Liver (tissue), 9 donors: ENCODE measurements around the gene CDKN3. TPM values are rescaled to one million over a fixed set of nuclear protein-coding genes. Genes with fewer than 3 reads are reported as not detected.

ENCODE experiments used
- DNase-seq: peaks from one replicate; pipeline ENCODE4 v3.0.0-alpha.2; 2017; ENCODE audit warnings: low spot score
- H3K27ac ChIP-seq, 2 donors: one replicate each; pipeline ENCODE4 v1.7.0; 2013; ENCODE audit warnings: inconsistent platforms in 2 of 2, low read length in 2 of 2, control low read depth in 1 of 2, low read depth in 1 of 2, mild to moderate bottlenecking in 1 of 2
- H3K27me3 ChIP-seq, 4 donors: one replicate each; pipeline versions ENCODE4 v1.6.1 to v1.7.0; 2013; ENCODE audit warnings: low read length in 3 of 4, inconsistent platforms in 1 of 4, mild to moderate bottlenecking in 1 of 4, moderate library complexity in 1 of 4; ENCODE audit not compliant: control insufficient read depth in 4 of 4, insufficient read depth in 4 of 4
- H3K36me3 ChIP-seq, 4 donors: one replicate each; pipeline versions ENCODE4 v1.6.1 to v1.7.0; 2013; ENCODE audit warnings: low read length in 3 of 4, mild to moderate bottlenecking in 3 of 4, low read depth in 1 of 4, moderate library complexity in 1 of 4; ENCODE audit not compliant: control insufficient read depth in 4 of 4, insufficient read depth in 3 of 4
- H3K4me1 ChIP-seq, 4 donors: one replicate each; pipeline versions ENCODE4 v1.6.1 to v1.7.0; 2013; ENCODE audit warnings: low read length in 3 of 4, mild to moderate bottlenecking in 3 of 4, moderate library complexity in 1 of 4; ENCODE audit not compliant: control insufficient read depth in 4 of 4, insufficient read depth in 4 of 4
- H3K4me3 ChIP-seq, 3 donors: one replicate each; pipeline versions ENCODE4 v1.6.1 to v1.7.0; 2013; ENCODE audit warnings: low read length in 3 of 3, control low read depth in 1 of 3, low read depth in 1 of 3, mild to moderate bottlenecking in 1 of 3
- H3K9ac ChIP-seq, 2 donors: one replicate each; pipeline ENCODE4 v1.7.0; 2013; ENCODE audit warnings: low read length in 2 of 2, mild to moderate bottlenecking in 2 of 2, moderate library complexity in 2 of 2, control low read depth in 1 of 2, low read depth in 1 of 2
- H3K9me3 ChIP-seq, 4 donors: one replicate each; pipeline versions ENCODE4 v1.6.1 to v1.7.0; 2013; ENCODE audit warnings: low read length in 3 of 4; ENCODE audit not compliant: control insufficient read depth in 4 of 4
- FOXA1 ChIP-seq: IDR thresholded peaks from 2 replicates; pipeline ENCODE4 v1.6.1; 2016; ENCODE audit warnings: antibody characterized with exemption
- GABPA ChIP-seq, 2 donors: IDR thresholded peaks in 1 of 2; conservative IDR thresholded peaks in 1 of 2; 2 replicates each; pipeline ENCODE4 v1.6.1; 2016; ENCODE audit warnings: antibody characterized with exemption in 2 of 2, mild to moderate bottlenecking in 1 of 2, moderate library complexity in 1 of 2
- HNF4A ChIP-seq, 2 donors: conservative IDR thresholded peaks; 2 replicates each; pipeline ENCODE4 v1.6.1; 2016; ENCODE audit warnings: antibody characterized with exemption in 2 of 2, mild to moderate bottlenecking in 2 of 2
- HNF4G ChIP-seq: IDR thresholded peaks from 2 replicates; pipeline ENCODE4 v1.6.1; 2016; ENCODE audit warnings: antibody characterized with exemption
- JUND ChIP-seq, 2 donors: IDR thresholded peaks; 2 replicates each; pipeline ENCODE4 v1.6.1; 2016; ENCODE audit warnings: antibody characterized with exemption in 2 of 2
- NR2F2 ChIP-seq: IDR thresholded peaks from 2 replicates; pipeline ENCODE4 v1.6.1; 2016; ENCODE audit warnings: antibody characterized with exemption
- RAD21 ChIP-seq, 2 donors: IDR thresholded peaks; 2 replicates each; pipeline ENCODE4 v1.6.1; 2016; ENCODE audit warnings: antibody characterized with exemption in 2 of 2, mild to moderate bottlenecking in 2 of 2
- RXRA ChIP-seq, 2 donors: IDR thresholded peaks; 2 replicates each; pipeline ENCODE4 v1.6.1; 2017 to 2018; ENCODE audit warnings: antibody characterized with exemption in 2 of 2, mild to moderate bottlenecking in 1 of 2
- SP1 ChIP-seq: IDR thresholded peaks from 2 replicates; pipeline ENCODE4 v1.6.1; 2018; ENCODE audit warnings: antibody characterized with exemption, mild to moderate bottlenecking
- YY1 ChIP-seq: IDR thresholded peaks from 2 replicates; pipeline ENCODE4 v1.6.1; 2016; ENCODE audit warnings: antibody characterized with exemption, mild to moderate bottlenecking
- ZBTB33 ChIP-seq: IDR thresholded peaks from 2 replicates; pipeline ENCODE4 v1.6.1; 2016; ENCODE audit warnings: antibody characterized with exemption
- WGBS: extraction: QIAGEN DNeasy Blood & Tissue Kit; methylation state at CpG from one replicate; pipeline ENCODE4 v1.1.7; 2013; 5-methylcytosine and 5-hydroxymethylcytosine counted together
- polyA plus RNA-seq, 2 donors: library from polyadenylated mRNA; stranded (reverse) in 1 of 2; unstranded in 1 of 2; fragments of 200-250 nt in 1 of 2; fragments of >200 nt in 1 of 2; fragmentation: Nextera tagmentation in 1 of 2; extraction: Ambion mirVana in 1 of 2; gene quantifications; one replicate each; pipeline versions ENCODE4 v1.2.1 to v1.2.3, GENCODE V29; 2013 to 2015
- total RNA-seq, 2 donors: library from RNA; depleted of rRNA; stranded (reverse); fragments of >200 nt; gene quantifications; one replicate each; pipeline ENCODE4 v1.2.3, GENCODE V29; 2014
- TF ChIP-seq, protein P1 (sequence below): IDR thresholded peaks from 2 replicates; pipeline ENCODE4 v1.6.1; 2016; ENCODE audit warnings: antibody characterized with exemption
- TF ChIP-seq, protein P2 (sequence below): IDR thresholded peaks from 2 replicates; pipeline ENCODE4 v1.6.1; 2016; ENCODE audit warnings: antibody characterized with exemption, mild to moderate bottlenecking
- TF ChIP-seq, protein P3 (sequence below): fragments of 150-350 bp; IDR thresholded peaks from 2 replicates; pipeline ENCODE4 v1.5.1; 2017; ENCODE audit warnings: improper control_type of control experiment, low read depth, low read length; ENCODE audit not compliant: missing input control
- TF ChIP-seq, protein P4 (sequence below): IDR thresholded peaks from 2 replicates; pipeline ENCODE4 v1.6.1; 2016; ENCODE audit warnings: antibody characterized with exemption
- donor health status: healthy.
- donor health status: healthy.
- donor health status: healthy.
- donor health status: healthy.
- donor health status: healthy.

Gene CDKN3
- total and polyA plus RNA-seq, 4 donors: 0.50 to 33.9 (median 2.8) TPM

GRCh38 chr14:54410215-54410614 is 13.4 kb downstream of the CDKN3 start:
- DNase-seq: no peak
- 99% methylated on average over 1 of the region's 1 CpG for WGBS
- TF ChIP-seq ZBTB33 (no peak), HNF4G (no peak), HNF4A (conservative IDR thresholded peaks at IDR 0.05) (no peak), GABPA (IDR thresholded peaks at IDR 0.05 in 1 of 2, conservative IDR thresholded peaks at IDR 0.05 in 1 of 2) (no peak), JUND (IDR thresholded peaks at IDR 0.05) (no peak), NR2F2 (no peak), RXRA (IDR thresholded peaks at IDR 0.05) (no peak), SP1 (no peak), FOXA1 (no peak), RAD21 (IDR thresholded peaks at IDR 0.05) (no peak)
- TF ChIP-seq, protein P1, sequence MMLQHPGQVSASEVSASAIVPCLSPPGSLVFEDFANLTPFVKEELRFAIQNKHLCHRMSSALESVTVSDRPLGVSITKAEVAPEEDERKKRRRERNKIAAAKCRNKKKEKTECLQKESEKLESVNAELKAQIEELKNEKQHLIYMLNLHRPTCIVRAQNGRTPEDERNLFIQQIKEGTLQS: no peak
- TF ChIP-seq, protein P2, sequence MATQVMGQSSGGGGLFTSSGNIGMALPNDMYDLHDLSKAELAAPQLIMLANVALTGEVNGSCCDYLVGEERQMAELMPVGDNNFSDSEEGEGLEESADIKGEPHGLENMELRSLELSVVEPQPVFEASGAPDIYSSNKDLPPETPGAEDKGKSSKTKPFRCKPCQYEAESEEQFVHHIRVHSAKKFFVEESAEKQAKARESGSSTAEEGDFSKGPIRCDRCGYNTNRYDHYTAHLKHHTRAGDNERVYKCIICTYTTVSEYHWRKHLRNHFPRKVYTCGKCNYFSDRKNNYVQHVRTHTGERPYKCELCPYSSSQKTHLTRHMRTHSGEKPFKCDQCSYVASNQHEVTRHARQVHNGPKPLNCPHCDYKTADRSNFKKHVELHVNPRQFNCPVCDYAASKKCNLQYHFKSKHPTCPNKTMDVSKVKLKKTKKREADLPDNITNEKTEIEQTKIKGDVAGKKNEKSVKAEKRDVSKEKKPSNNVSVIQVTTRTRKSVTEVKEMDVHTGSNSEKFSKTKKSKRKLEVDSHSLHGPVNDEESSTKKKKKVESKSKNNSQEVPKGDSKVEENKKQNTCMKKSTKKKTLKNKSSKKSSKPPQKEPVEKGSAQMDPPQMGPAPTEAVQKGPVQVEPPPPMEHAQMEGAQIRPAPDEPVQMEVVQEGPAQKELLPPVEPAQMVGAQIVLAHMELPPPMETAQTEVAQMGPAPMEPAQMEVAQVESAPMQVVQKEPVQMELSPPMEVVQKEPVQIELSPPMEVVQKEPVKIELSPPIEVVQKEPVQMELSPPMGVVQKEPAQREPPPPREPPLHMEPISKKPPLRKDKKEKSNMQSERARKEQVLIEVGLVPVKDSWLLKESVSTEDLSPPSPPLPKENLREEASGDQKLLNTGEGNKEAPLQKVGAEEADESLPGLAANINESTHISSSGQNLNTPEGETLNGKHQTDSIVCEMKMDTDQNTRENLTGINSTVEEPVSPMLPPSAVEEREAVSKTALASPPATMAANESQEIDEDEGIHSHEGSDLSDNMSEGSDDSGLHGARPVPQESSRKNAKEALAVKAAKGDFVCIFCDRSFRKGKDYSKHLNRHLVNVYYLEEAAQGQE: no peak
- TF ChIP-seq, protein P3, sequence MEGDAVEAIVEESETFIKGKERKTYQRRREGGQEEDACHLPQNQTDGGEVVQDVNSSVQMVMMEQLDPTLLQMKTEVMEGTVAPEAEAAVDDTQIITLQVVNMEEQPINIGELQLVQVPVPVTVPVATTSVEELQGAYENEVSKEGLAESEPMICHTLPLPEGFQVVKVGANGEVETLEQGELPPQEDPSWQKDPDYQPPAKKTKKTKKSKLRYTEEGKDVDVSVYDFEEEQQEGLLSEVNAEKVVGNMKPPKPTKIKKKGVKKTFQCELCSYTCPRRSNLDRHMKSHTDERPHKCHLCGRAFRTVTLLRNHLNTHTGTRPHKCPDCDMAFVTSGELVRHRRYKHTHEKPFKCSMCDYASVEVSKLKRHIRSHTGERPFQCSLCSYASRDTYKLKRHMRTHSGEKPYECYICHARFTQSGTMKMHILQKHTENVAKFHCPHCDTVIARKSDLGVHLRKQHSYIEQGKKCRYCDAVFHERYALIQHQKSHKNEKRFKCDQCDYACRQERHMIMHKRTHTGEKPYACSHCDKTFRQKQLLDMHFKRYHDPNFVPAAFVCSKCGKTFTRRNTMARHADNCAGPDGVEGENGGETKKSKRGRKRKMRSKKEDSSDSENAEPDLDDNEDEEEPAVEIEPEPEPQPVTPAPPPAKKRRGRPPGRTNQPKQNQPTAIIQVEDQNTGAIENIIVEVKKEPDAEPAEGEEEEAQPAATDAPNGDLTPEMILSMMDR: no peak
- TF ChIP-seq, protein P4, sequence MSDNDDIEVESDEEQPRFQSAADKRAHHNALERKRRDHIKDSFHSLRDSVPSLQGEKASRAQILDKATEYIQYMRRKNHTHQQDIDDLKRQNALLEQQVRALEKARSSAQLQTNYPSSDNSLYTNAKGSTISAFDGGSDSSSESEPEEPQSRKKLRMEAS: no peak
- no peaks in the 10 kb centered on the region for H3K36me3 ChIP-seq
- H3K4me3 ChIP-seq: no peak overlapping the region
- no peaks in the 10 kb centered on the region for H3K4me1 ChIP-seq
- no peaks in the 10 kb centered on the region for H3K27me3 ChIP-seq
- no peak overlapping the region for H3K9ac ChIP-seq
- no peaks in the 10 kb centered on the region for H3K9me3 ChIP-seq
- no peak overlapping the region for H3K27ac ChIP-seq

GRCh38 chr14:54411371-54411770 is 14.6 kb downstream of the CDKN3 start:
- TF ChIP-seq HNF4G (no peak), ZBTB33 (no peak), YY1 (no peak)
- no peak overlapping the region for H3K4me3 ChIP-seq
- no peak overlapping the region for H3K27ac ChIP-seq
- over 99% methylated on average over 3 of the region's 3 CpGs for WGBS
- no peaks in the 10 kb centered on the region for H3K4me1 ChIP-seq
- H3K36me3 ChIP-seq: no peaks in the 10 kb centered on the region
- DNase-seq: no peak
- H3K9ac ChIP-seq: no peak overlapping the region
- H3K9me3 ChIP-seq: no peaks in the 10 kb centered on the region
- H3K27me3 ChIP-seq: no peaks in the 10 kb centered on the region
